ENCODE results near the gene OR2H1. TPM values are rescaled to one million over a fixed set of nuclear protein-coding genes. Genes with fewer than 3 reads are reported as not detected.

OR2H1 gene
- total RNA-seq, 1 experiment from 2014 or later, result not detected

DNA sequence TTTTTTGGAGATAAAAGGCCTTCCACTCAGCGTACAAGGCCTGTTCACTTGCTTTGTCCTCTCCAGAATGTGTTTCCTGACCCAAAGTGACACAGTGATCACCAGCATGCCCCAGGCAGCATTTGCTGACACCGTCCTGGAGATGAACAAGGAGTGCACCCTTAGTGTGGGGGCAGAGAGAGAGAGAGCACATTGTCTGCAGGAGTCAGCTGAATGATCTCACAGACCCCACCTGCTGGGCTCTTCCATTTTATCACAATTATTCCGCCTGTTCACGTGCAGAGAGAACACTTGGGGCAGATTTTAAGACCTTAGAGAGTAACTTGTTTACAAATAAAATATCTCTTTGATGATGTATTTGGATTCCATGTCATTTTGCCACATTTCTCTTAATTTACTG is 53.2 kb downstream of the OR2H1 start:
- peaks cover 10% of the 10 kb centered on the region for H3K4me1 Mint-ChIP-seq
- peaks cover 14% of the 10 kb centered on the region for H3K9me3 Mint-ChIP-seq
- H3K4me3 Mint-ChIP-seq, result no peak overlapping the region
- ATAC-seq (peak; percentile 30; the same call in 1 of the 2 replicates), DNase-seq (ENCODE audit: low spot score) (no peak)
- TF ChIP-seq, protein P1, sequence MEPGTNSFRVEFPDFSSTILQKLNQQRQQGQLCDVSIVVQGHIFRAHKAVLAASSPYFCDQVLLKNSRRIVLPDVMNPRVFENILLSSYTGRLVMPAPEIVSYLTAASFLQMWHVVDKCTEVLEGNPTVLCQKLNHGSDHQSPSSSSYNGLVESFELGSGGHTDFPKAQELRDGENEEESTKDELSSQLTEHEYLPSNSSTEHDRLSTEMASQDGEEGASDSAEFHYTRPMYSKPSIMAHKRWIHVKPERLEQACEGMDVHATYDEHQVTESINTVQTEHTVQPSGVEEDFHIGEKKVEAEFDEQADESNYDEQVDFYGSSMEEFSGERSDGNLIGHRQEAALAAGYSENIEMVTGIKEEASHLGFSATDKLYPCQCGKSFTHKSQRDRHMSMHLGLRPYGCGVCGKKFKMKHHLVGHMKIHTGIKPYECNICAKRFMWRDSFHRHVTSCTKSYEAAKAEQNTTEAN (CRISPR knock-in tag; IDR thresholded peaks at IDR 0.05), result no peak
- TF ChIP-seq FOXP4 (CRISPR knock-in tag; IDR thresholded peaks at IDR 0.05), result no peak
- no peak for TF ChIP-seq ZNF423 (CRISPR knock-in tag; IDR thresholded peaks at IDR 0.05)
- TF ChIP-seq SP1 (CRISPR knock-in tag; conservative IDR thresholded peaks at IDR 0.05), result no peak
- TF ChIP-seq CREM (CRISPR knock-in tag; IDR thresholded peaks at IDR 0.05), result no peak
- TF ChIP-seq, protein P2, sequence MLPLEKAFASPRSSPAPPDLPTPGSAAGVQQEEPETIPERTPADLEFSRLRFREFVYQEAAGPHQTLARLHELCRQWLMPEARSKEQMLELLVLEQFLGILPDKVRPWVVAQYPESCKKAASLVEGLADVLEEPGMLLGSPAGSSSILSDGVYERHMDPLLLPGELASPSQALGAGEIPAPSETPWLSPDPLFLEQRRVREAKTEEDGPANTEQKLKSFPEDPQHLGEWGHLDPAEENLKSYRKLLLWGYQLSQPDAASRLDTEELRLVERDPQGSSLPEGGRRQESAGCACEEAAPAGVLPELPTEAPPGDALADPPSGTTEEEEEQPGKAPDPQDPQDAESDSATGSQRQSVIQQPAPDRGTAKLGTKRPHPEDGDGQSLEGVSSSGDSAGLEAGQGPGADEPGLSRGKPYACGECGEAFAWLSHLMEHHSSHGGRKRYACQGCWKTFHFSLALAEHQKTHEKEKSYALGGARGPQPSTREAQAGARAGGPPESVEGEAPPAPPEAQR (CRISPR knock-in tag; IDR thresholded peaks at IDR 0.05), result no peak
- POLR2A ChIA-PET, result no interaction called here
- H3K27ac Mint-ChIP-seq, result no peak overlapping the region
- H3K27me3 Mint-ChIP-seq (ENCODE audit: low read depth), result peaks cover 4% of the 10 kb centered on the region; the same call in 1 of the 2 replicates
- no peaks in the 10 kb centered on the region for H3K36me3 Mint-ChIP-seq
- CTCF ChIA-PET, result no interaction called here

DNA sequence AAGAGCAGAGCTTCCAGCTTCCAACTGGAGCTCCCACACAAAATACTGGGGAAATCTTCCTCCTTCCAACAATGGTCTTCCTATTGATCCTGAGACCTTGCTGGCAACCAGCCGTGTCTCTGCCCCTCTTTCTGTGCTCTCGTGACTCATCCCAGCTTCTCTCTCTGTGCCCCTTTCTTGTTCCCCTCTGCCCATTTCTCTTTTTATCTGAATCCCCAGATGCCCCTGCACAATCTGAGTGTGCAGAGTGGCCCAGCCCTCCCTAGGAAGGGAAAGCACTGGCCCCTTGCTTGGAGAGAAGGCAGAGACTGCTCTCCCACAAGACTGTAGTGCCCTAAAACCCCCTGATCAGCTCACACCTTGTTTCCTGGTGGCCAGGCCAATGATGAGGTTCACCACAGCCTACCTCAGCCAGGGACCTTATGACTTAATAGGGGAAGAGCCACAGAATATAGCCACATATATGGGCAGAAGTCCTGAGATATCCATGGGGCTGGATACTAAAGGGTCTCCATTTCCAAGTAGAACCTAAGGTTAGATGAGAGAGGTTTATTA is 53.9 kb downstream of the OR2H1 start:
- H3K27ac Mint-ChIP-seq, result no peak overlapping the region
- ChIA-PET POLR2A (no interaction called here), CTCF (no interaction called here)
- H3K9me3 Mint-ChIP-seq, result peaks cover 14% of the 10 kb centered on the region
- H3K4me3 Mint-ChIP-seq, result no peak overlapping the region
- peaks cover 4% of the 10 kb centered on the region; the same call in 1 of the 2 replicates for H3K27me3 Mint-ChIP-seq (ENCODE audit: low read depth)
- no peak for ATAC-seq
- TF ChIP-seq PRDM15 (CRISPR knock-in tag; IDR thresholded peaks at IDR 0.05), result no peak
- TF ChIP-seq GABPB1 (CRISPR knock-in tag; IDR thresholded peaks at IDR 0.05), result no peak
- TF ChIP-seq GTF2I (CRISPR knock-in tag; conservative IDR thresholded peaks at IDR 0.05), result no peak
- TF ChIP-seq, protein P3, sequence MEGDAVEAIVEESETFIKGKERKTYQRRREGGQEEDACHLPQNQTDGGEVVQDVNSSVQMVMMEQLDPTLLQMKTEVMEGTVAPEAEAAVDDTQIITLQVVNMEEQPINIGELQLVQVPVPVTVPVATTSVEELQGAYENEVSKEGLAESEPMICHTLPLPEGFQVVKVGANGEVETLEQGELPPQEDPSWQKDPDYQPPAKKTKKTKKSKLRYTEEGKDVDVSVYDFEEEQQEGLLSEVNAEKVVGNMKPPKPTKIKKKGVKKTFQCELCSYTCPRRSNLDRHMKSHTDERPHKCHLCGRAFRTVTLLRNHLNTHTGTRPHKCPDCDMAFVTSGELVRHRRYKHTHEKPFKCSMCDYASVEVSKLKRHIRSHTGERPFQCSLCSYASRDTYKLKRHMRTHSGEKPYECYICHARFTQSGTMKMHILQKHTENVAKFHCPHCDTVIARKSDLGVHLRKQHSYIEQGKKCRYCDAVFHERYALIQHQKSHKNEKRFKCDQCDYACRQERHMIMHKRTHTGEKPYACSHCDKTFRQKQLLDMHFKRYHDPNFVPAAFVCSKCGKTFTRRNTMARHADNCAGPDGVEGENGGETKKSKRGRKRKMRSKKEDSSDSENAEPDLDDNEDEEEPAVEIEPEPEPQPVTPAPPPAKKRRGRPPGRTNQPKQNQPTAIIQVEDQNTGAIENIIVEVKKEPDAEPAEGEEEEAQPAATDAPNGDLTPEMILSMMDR (IDR thresholded peaks at IDR 0.05), result no peak
- no peak for TF ChIP-seq ZNF281 (CRISPR knock-in tag; IDR thresholded peaks at IDR 0.05)
- no peak for TF ChIP-seq ZNF121 (CRISPR knock-in tag; IDR thresholded peaks at IDR 0.05)
- H3K36me3 Mint-ChIP-seq, result no peaks in the 10 kb centered on the region
- DNase-seq (ENCODE audit: low spot score), result no peak
- peaks cover 10% of the 10 kb centered on the region for H3K4me1 Mint-ChIP-seq

Other genes with a start within 250 kb of the OR2H1 start
- not detected in 3 replicates for gene OR14J1, start 155.5 kb upstream of the OR2H1 start, total RNA-seq (2021)
- not detected in 3 replicates for gene OR5V1, start 88.3 kb upstream of the OR2H1 start, total RNA-seq (2021)
- not detected in 3 replicates for gene OR12D3, start 81.9 kb upstream of the OR2H1 start, total RNA-seq (2021)
- not detected in 3 replicates for gene OR12D2, start 61.5 kb upstream of the OR2H1 start, total RNA-seq (2021)
- not detected in 3 replicates for gene OR12D1, start 42.2 kb upstream of the OR2H1 start, total RNA-seq (2021)
- gene OR10C1, start 17.8 kb upstream of the OR2H1 start, total RNA-seq (2021), result not detected in 3 replicates
- not detected in 3 replicates for gene OR11A1, start 84 bp upstream of the OR2H1 start, total RNA-seq (2021)
- gene MAS1L, start 30.8 kb downstream of the OR2H1 start, total RNA-seq (2021), result not detected in 3 replicates
- gene UBD, start 102.6 kb downstream of the OR2H1 start, total RNA-seq (2021), result 0.15 TPM in 1 of 3 replicates, not detected in the others
- not detected in 3 replicates for gene OR2H2, start 128.0 kb downstream of the OR2H1 start, total RNA-seq (2021)
- 82.5 to 107 TPM (median 83.0 TPM) in 3 replicates for gene GABBR1, start 176.0 kb downstream of the OR2H1 start, total RNA-seq (2021)
- 0.55 to 1.2 TPM (median 0.57 TPM) in 3 replicates for gene MOG, start 199.9 kb downstream of the OR2H1 start, total RNA-seq (2021)
- 6.0 to 6.4 TPM (median 6.2 TPM) in 3 replicates for gene ZFP57, start 224.0 kb downstream of the OR2H1 start, total RNA-seq (2021)

All from WTC11 (cell line).